ENCODE results near the gene FAT4. TPM values are rescaled to one million over a fixed set of nuclear protein-coding genes. Genes with fewer than 3 reads are reported as not detected.

The FAT4 gene
- total RNA-seq, 2 experiments from 2014 or later = not detected

- no peaks in the 10 kb centered on the region for H3K36me3 Mint-ChIP-seq (ENCODE audit: low read depth)
- CTCF ChIA-PET = no interaction called here
- H3K9me3 Mint-ChIP-seq = no peaks in the 10 kb centered on the region
- no peak overlapping the region for H3K4me3 Mint-ChIP-seq
- H3K27me3 Mint-ChIP-seq = peaks cover 3% of the 10 kb centered on the region
- DNase-seq = no peak
- POLR2A ChIA-PET = interaction anchor here (0.6 kb wide), 1 partner anchor 12 kb away, joined by 3 read pairs; no protein-coding TSS in a partner anchor
- H3K4me1 Mint-ChIP-seq = no peaks in the 10 kb centered on the region
- H3K27ac Mint-ChIP-seq = no peak overlapping the region
These were observed 8.9 kb downstream of the FAT4 start for GRCh38 chr4:125323654-125324053.

GRCh38 chr4:125325733-125326132 is 11.0 kb downstream of the FAT4 start:
- Mint-ChIP-seq H3K27ac (no peak overlapping the region), H3K27me3 (no peaks in the 10 kb centered on the region), H3K4me3 (no peak overlapping the region), H3K9me3 (no peaks in the 10 kb centered on the region), H3K36me3 (ENCODE audit: low read depth) (no peaks in the 10 kb centered on the region), H3K4me1 (no peaks in the 10 kb centered on the region)
- CTCF ChIA-PET = no interaction called here
- POLR2A ChIA-PET = no interaction called here
- no peak for DNase-seq

DNA sequence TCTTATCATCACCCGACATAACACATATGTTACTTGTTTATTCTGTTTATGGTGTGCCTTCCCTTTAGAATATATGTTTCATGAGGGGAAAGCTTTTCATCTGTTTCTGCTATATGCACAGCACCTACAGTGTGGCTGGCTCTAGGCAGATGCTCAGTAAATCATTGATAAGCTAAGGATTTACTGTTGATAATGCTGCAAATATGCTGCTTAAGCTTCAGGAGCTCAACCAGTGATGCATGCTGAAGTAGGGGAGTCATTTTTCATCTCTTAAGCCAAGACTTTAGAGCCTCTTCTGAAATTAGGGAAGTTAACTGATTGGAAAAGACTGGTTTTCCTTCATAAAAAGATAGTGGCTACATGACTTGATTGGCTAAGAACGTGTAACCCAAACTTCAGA is 16.4 kb downstream of the FAT4 start:
- Mint-ChIP-seq H3K36me3 (ENCODE audit: low read depth) (no peaks in the 10 kb centered on the region), H3K4me1 (no peaks in the 10 kb centered on the region), H3K9me3 (no peaks in the 10 kb centered on the region), H3K27me3 (no peaks in the 10 kb centered on the region), H3K27ac (no peak overlapping the region), H3K4me3 (no peak overlapping the region)
- ChIA-PET CTCF (interaction anchor here (0.7 kb wide), 1 partner anchor 1258 kb away, joined by 3 read pairs; no protein-coding TSS in a partner anchor), POLR2A (no interaction called here)
- DNase-seq = no peak

- H3K36me3 Mint-ChIP-seq (ENCODE audit: low read depth) = no peaks in the 10 kb centered on the region
- CTCF ChIA-PET = no interaction called here
- POLR2A ChIA-PET = no interaction called here
- H3K27me3 Mint-ChIP-seq = no peaks in the 10 kb centered on the region
- H3K9me3 Mint-ChIP-seq = no peaks in the 10 kb centered on the region
- no peak overlapping the region for H3K27ac Mint-ChIP-seq
- H3K4me1 Mint-ChIP-seq = no peaks in the 10 kb centered on the region
- no peak for DNase-seq
- no peak overlapping the region for H3K4me3 Mint-ChIP-seq
These were observed 20.2 kb downstream of the FAT4 start for GRCh38 chr4:125334926-125335325.

GRCh38 chr4:125338814-125339213 is 24.1 kb downstream of the FAT4 start:
- Mint-ChIP-seq H3K27ac (no peak overlapping the region), H3K27me3 (no peaks in the 10 kb centered on the region), H3K4me3 (no peak overlapping the region), H3K4me1 (no peaks in the 10 kb centered on the region), H3K9me3 (no peaks in the 10 kb centered on the region), H3K36me3 (ENCODE audit: low read depth) (no peaks in the 10 kb centered on the region)
- ChIA-PET POLR2A (no interaction called here), CTCF (no interaction called here)
- no peak for DNase-seq

DNA sequence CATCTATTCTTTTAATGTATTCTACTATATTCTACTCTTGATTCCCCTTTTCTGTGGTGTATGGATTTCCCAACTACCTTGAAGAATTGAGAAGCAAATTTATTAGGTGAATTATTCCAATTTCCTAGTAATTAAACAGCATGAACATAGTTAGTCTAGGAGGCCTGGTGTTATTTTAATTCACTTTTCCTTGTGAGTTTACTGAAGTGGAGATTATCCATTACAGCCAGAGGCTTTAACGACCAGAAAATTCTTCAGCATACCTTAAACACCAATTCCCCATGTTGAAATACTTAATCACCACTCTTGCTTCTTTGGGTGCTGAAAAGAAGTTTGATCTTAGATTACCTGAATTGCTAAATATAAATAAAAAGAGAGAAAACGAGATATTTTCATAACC is 29.4 kb downstream of the FAT4 start:
- Mint-ChIP-seq H3K9me3 (no peaks in the 10 kb centered on the region), H3K4me3 (no peak overlapping the region), H3K27ac (no peak overlapping the region), H3K4me1 (no peaks in the 10 kb centered on the region), H3K36me3 (ENCODE audit: low read depth) (no peaks in the 10 kb centered on the region), H3K27me3 (no peaks in the 10 kb centered on the region)
- POLR2A ChIA-PET = no interaction called here
- CTCF ChIA-PET = no interaction called here
- DNase-seq = no peak

DNA sequence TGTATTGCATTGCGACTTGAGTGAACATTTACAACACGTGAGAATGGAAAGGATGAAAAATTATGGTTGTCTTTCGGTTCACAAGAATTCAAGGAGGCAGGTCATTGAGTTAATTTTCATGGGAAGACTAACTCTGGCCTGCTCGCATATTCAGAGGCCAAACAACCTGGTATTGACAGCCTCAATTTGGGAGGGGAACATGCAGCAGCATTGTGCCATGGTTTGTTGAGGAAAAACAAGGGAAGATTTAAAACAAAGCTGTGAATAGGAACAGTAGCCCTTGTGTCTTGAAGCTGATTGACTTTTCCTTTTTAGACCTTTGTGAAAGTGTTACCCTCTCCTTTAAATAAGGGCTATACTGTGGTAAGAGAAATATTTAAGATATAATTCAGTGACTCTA is 31.9 kb downstream of the FAT4 start:
- Mint-ChIP-seq H3K36me3 (ENCODE audit: low read depth) (no peaks in the 10 kb centered on the region), H3K27ac (no peak overlapping the region), H3K9me3 (no peaks in the 10 kb centered on the region), H3K4me3 (no peak overlapping the region), H3K27me3 (no peaks in the 10 kb centered on the region), H3K4me1 (no peaks in the 10 kb centered on the region)
- DNase-seq = no peak
- ChIA-PET POLR2A (no interaction called here), CTCF (no interaction called here)

GRCh38 chr4:125350470-125351135 is 35.8 kb downstream of the FAT4 start:
- no peak overlapping the region for H3K4me3 Mint-ChIP-seq
- ChIA-PET CTCF (no interaction called here), POLR2A (no interaction called here)
- H3K4me1 Mint-ChIP-seq = no peaks in the 10 kb centered on the region
- no peak for DNase-seq
- no peak overlapping the region for H3K27ac Mint-ChIP-seq
- H3K9me3 Mint-ChIP-seq = no peaks in the 10 kb centered on the region
- no peaks in the 10 kb centered on the region for H3K36me3 Mint-ChIP-seq (ENCODE audit: low read depth)
- H3K27me3 Mint-ChIP-seq = no peaks in the 10 kb centered on the region

DNA sequence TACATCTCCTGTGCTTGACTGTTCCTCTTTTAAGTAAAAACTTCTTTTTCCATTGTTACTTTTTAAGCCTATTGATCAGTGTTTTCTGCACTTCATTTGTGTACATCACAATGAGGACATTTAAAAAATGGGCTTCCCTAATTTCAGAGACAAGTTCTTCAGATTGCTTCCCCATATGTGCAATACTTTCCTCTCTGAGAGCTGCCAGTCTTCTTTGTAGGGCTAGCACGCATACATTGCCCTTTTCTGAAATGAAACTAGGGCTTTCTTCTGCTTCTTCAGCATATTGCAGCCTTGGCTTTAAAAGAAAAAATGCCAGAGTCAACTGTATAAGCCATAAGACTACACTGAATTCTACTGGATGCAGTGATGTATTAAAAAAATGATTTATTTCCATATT is 37.8 kb downstream of the FAT4 start:
- H3K36me3 Mint-ChIP-seq (ENCODE audit: low read depth) = no peaks in the 10 kb centered on the region
- no peak for DNase-seq
- no peaks in the 10 kb centered on the region for H3K9me3 Mint-ChIP-seq
- CTCF ChIA-PET = no interaction called here
- H3K27me3 Mint-ChIP-seq = no peaks in the 10 kb centered on the region
- H3K4me1 Mint-ChIP-seq = no peaks in the 10 kb centered on the region
- H3K4me3 Mint-ChIP-seq = no peak overlapping the region
- no peak overlapping the region for H3K27ac Mint-ChIP-seq
- POLR2A ChIA-PET = no interaction called here

DNA sequence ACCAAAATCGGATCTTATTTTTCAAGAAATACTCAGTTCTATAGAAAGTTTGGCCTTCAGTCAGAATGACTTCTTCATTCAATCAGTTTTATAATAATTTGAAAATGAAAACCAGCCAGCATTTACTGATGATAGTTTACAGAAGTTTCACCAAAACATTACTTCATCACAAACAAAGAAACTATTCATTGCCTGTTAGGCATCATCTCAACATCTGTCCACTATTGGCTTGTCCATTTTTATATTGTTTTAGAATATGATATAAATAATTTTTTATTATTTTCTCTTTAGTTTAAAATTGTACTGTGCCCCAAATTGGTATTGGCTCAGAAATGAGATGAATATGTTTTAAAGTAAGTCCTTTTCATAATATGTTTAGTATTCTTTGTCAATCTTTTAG is 38.4 kb downstream of the FAT4 start:
- Mint-ChIP-seq H3K36me3 (ENCODE audit: low read depth) (no peaks in the 10 kb centered on the region), H3K27ac (no peak overlapping the region), H3K27me3 (no peaks in the 10 kb centered on the region), H3K9me3 (no peaks in the 10 kb centered on the region), H3K4me1 (no peaks in the 10 kb centered on the region), H3K4me3 (no peak overlapping the region)
- CTCF ChIA-PET = no interaction called here
- POLR2A ChIA-PET = no interaction called here
- no peak for DNase-seq

GRCh38 chr4:125355791-125356190 is 41.0 kb downstream of the FAT4 start:
- Mint-ChIP-seq H3K27ac (no peak overlapping the region), H3K36me3 (ENCODE audit: low read depth) (no peaks in the 10 kb centered on the region), H3K4me3 (no peak overlapping the region), H3K4me1 (no peaks in the 10 kb centered on the region), H3K27me3 (no peaks in the 10 kb centered on the region), H3K9me3 (no peaks in the 10 kb centered on the region)
- POLR2A ChIA-PET = no interaction called here
- no peak for DNase-seq
- CTCF ChIA-PET = no interaction called here

- H3K4me3 Mint-ChIP-seq = no peak overlapping the region
- DNase-seq = no peak
- no peaks in the 10 kb centered on the region for H3K9me3 Mint-ChIP-seq
- CTCF ChIA-PET = no interaction called here
- H3K36me3 Mint-ChIP-seq (ENCODE audit: low read depth) = no peaks in the 10 kb centered on the region
- H3K27ac Mint-ChIP-seq = no peak overlapping the region
- H3K27me3 Mint-ChIP-seq = no peaks in the 10 kb centered on the region
- no peaks in the 10 kb centered on the region for H3K4me1 Mint-ChIP-seq
- POLR2A ChIA-PET = no interaction called here
These were observed 42.9 kb downstream of the FAT4 start for GRCh38 chr4:125357675-125358074.

GRCh38 chr4:125358453-125358852 is 43.7 kb downstream of the FAT4 start:
- Mint-ChIP-seq H3K9me3 (no peaks in the 10 kb centered on the region), H3K27me3 (no peaks in the 10 kb centered on the region), H3K36me3 (ENCODE audit: low read depth) (no peaks in the 10 kb centered on the region), H3K4me3 (no peak overlapping the region), H3K27ac (no peak overlapping the region), H3K4me1 (no peaks in the 10 kb centered on the region)
- POLR2A ChIA-PET = no interaction called here
- CTCF ChIA-PET = no interaction called here
- DNase-seq = no peak

- POLR2A ChIA-PET = no interaction called here
- no peak for DNase-seq
- H3K9me3 Mint-ChIP-seq = no peaks in the 10 kb centered on the region
- H3K4me3 Mint-ChIP-seq = no peak overlapping the region
- no peak overlapping the region for H3K27ac Mint-ChIP-seq
- no peaks in the 10 kb centered on the region for H3K27me3 Mint-ChIP-seq
- CTCF ChIA-PET = no interaction called here
- no peaks in the 10 kb centered on the region for H3K4me1 Mint-ChIP-seq
- H3K36me3 Mint-ChIP-seq (ENCODE audit: low read depth) = no peaks in the 10 kb centered on the region
These were observed 44.6 kb downstream of the FAT4 start for GRCh38 chr4:125359363-125359762.

Data from activated CD4-positive, alpha-beta T cell treated with anti-CD3 and anti-CD28 coated beads, Interleukin-2, amount 10 ng/mL, durations not matched to agents 7 days and 5 days (primary cell).